DMS53 (cell line): ENCODE results near the gene PHRF1.

ENCODE experiments used
- DNase-seq: peaks from one replicate; lab custom pipeline; 2025; lab: John Stamatoyannopoulos, UW

The PHRF1 gene

GRCh38 chr11:537622-538430 lies 38.4 kb upstream of the PHRF1 start:
- DNase-seq: peak; percentile 48

DNA sequence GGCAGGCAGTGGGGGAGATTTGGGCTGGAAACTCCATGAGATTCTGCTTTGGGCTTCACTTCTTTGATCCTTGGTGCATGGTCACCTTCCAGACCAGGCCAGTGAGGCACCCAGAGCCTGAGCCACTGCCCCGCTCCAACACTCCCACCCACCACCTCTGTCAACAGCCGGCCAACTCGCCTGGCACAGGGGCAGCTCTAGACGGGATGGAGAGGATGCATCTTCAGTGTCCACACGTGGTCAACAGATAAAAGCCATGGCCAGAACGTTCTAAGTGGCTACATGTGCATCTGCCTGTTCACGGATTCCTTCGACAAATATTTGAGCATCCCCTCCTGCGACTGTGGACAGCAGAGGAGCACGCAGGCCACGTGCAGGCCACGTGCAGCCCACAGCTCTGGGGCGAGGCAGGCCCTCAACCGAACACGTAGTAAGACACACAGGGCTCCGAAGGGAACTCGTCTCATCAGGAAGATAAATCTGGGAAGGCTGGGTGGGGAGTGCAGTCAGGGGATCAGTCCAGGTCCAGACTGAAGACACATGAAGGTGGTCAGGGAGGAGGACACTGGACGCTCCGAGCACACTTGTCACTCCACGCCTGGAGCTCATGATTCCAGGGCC lies 37.7 kb upstream of the PHRF1 start:
- peak; percentile 45 for DNase-seq

- DNase-seq: no peak
Measured at GRCh38 chr11:539971-540481, 36.2 kb upstream of the PHRF1 start.

- DNase-seq: no peak
Measured at GRCh38 chr11:540583-541432, 35.5 kb upstream of the PHRF1 start.

- DNase-seq: peak; percentile 49
Measured at GRCh38 chr11:541433-541885, 34.8 kb upstream of the PHRF1 start.

DNA sequence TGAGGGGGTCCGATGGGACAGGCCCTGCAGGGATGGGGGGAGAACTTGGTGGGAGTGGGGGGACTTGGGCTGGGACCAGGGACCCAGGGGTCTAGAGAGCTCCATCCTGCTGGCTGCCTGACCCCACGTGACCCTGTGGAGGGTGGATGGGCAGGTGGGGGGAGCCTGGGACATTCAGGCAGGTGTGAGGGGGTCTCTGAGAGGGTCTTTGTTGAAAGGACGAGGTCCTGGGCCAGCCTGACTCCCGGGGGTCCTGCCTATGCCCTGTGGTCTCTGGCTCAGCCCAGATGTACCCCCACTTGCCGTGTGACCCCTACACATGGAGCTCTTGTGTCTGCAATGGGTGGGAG lies 31.5 kb upstream of the PHRF1 start:
- no peak for DNase-seq

- no peak for DNase-seq
Measured at GRCh38 chr11:545171-545570, 31.1 kb upstream of the PHRF1 start.

DNA sequence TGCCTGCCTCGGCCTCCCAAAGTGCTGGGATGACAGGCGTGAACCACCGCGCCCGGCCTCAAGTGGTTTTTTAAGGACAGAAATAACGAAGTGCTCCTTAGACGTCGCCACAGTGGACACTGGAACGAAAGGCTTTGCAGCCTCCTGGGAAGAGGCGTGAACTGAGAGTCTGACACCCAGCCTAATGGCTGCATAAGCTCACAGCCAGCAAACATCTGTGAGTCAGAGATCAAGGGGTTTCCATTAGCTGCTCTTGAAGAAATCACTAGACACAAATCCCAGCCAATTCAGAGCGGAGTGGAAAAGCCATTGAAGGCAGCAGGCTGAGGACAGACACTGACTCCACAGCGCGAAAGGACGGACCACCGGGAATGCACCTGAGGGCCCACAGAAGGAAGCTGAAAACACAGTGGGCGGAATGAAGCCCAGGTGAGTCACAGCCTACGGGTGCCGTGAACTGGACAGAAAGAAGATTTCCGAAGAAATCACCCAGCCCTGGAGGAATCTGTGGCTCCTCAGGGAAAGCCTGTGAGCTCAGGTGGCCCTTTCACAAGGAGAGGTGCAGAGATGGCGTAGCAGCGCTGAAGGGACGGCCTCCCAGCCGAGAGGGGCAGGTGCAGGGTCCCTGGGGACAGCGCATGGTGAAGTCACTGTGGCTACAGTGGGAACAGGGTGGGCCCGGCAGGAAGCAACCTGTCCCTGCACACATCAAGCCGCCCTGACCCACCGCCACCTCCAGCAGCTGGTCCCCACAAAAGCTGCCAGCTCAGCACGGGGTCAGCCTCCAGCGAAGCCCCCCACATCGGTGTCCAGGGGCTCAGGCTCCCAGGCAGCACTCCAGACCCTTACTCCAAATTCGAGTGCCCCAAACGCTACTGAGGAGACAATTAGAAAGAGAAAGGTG lies 27.3 kb upstream of the PHRF1 start:
- DNase-seq: peak; percentile 56

- no peak for DNase-seq
Measured at GRCh38 chr11:550021-550745, 26.1 kb upstream of the PHRF1 start.

DNA sequence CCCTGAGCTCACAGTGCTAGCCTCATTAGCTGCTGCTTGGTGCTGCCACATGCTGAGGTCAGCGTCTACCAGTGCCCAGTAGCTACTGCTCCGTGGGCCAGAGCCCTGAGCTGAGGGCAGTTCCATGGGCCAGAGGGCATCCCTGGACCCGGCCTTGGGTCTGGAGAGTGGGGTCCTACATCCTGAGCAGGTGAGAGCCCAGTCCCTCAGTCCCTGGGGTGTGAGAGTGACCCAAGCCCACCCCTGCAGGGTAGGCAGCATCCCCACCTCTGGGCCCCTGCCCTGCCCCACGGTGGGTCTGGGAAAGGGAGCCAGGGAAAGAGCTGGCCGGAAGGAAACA lies 25.6 kb upstream of the PHRF1 start:
- no peak for DNase-seq

- no peak for DNase-seq
Measured at GRCh38 chr11:551131-551530, 25.1 kb upstream of the PHRF1 start.

DNA sequence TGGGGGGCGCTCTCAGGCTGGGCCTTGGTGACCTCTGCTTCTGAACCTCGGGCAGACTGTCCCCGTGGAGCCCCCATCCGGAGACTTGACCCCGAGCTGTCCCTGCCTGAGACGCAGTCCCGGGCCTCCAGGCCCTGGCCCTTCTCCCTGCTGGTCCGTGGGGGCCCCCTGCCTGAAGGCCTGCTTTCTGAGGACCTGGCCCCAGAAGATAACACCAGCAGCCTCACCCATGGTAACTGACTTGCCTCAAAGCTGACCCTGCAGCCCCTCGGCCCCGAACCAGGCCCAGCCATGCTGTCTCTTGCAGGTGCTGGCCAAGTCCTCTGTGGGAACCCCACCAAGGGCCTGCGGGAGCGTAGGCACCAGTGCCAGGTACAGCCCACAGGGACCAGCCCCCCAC lies 24.7 kb upstream of the PHRF1 start:
- no peak for DNase-seq

GRCh38 chr11:553083-553987 lies 22.9 kb upstream of the PHRF1 start:
- DNase-seq: no peak

DNA sequence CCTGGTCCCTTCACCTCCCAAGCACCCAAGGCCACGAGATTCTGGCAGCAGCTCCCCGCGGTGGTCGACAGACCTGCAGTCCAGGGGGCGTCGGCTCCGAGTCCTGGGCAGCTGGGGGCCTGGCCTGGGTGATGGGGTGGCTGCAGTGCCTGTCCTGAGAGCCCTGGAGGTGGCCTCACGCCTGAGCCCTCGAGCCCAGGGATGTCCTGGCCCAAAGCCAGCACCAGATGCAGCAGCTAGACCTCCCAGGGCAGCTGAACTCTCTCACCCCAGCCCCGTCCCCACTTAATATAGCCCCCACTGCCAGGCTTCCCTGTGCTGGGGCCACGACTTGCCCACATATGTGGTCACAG lies 22.3 kb upstream of the PHRF1 start:
- peak; percentile 61 for DNase-seq

DNA sequence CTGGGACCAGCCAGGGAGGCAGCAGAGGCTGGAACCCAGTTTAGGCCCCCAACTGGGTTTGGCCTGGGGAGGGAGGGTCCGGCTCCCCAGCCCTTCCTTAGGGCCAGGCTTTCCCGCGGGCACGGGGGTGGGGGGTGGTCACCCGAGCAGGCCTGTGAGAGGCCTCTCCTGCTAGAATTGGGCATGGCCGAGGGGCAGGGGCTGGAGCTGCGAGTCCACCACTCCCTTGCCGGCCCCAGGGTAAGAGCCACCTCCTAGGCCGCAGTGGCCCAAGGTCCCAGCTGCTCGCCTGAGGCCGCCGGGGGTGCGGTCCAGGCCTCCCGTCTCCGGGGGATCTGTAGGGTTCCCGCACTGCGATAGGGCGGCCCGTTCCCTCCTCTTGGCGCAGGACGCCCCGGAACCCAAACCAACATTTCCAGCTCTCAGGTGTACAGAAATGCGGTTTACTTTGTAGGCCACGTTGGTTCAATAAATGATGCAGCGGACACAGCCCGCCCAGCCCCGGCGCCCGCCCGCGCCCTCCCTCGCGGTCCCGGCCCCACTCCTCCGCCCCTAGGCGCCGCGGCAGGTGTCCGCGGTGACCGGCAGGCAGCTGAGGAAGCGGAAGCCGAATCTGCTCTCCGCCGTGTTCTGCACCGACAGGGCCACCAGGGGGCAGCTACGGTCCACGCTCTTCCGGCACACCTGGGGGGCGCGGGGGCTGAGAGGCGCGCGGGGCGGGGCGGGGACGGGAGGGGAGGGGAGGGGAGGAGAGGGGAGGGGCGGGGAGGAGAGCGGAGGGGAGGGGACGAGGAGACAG lies 21.6 kb upstream of the PHRF1 start:
- peak; percentile 95 for DNase-seq

DNA sequence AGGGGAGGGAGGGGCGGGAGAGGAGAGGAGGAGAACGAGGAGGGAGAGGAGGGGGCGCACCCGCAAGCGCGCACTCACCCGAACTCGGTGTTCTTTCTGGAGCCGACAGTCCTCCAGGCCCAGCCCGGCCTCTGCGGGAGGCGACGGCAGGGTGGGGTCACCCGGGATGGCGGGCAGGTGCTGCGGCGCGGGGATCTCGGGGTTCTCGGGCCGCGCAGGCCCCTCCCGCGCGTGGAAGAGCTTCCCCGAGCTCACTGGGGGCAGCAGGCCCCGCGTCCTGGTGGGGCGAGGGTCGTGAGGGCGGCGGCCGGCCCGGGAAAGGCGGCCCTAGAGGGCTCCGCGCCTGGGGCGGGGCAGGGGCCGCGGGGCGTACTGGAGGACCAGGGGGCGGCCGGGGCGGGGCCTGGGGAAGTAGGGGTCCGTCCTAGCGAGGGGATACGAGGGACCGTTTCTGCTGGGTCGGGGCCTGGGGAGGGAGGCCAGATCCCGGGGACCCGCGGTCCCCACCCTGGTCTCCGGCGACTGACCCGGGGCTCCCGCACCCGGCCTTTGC lies 21.0 kb upstream of the PHRF1 start:
- no peak for DNase-seq

- peak; percentile 77 for DNase-seq
Measured at GRCh38 chr11:555780-556661, 20.2 kb upstream of the PHRF1 start.
